Colonic mucosa (tissue), 4 donors: ENCODE data around the gene THSD7A. TPM values are rescaled to one million over a fixed set of nuclear protein-coding genes. Genes with fewer than 3 reads are reported as not detected.

ENCODE experiments used
- DNase-seq: peaks from one replicate; pipeline ENCODE4 v3.0.0-alpha.2; 2020
- H3K27ac ChIP-seq: fragments of 200-600 bp; one replicate; pipeline ENCODE4 v1.8.0; 2021
- H3K27me3 ChIP-seq: fragments of 200-600 bp; one replicate; pipeline ENCODE4 v1.8.0; 2021
- H3K36me3 ChIP-seq: fragments of 200-600 bp; one replicate; pipeline ENCODE4 v1.8.0; 2021
- H3K4me1 ChIP-seq: fragments of 200-600 bp; one replicate; pipeline ENCODE4 v1.8.0; 2021; ENCODE audit warnings: mild to moderate bottlenecking
- H3K4me3 ChIP-seq: fragments of 200-600 bp; one replicate; pipeline ENCODE4 v1.8.0; 2021
- H3K9ac ChIP-seq, 2 donors: one replicate each; pipeline ENCODE4 v1.7.0; 2013; ENCODE audit warnings: control low read depth in 2 of 2, low read depth in 2 of 2, low read length in 2 of 2
- H3K9me3 ChIP-seq: fragments of 200-600 bp; one replicate; pipeline ENCODE4 v1.8.0; 2021
- CTCF ChIP-seq: fragments of 200-600 bp; IDR thresholded peaks from one replicate; pipeline ENCODE4 v1.8.0; 2022; ENCODE audit warnings: antibody characterized with exemption, mild to moderate bottlenecking
- intact Hi-C: fragments of 100-400 bp; cut with DNase I; formaldehyde crosslinking; loops from one replicate; pipeline ENCODE4 v1.14.1; 2022
- total RNA-seq, 2 donors: library from RNA; stranded (reverse); fragmentation: NEBNext Ultra II Directional in 1 of 2; extraction: Animal tissue kit (Norgen Biotek cat#: 25700) in 1 of 2; gene quantifications; one replicate each; pipeline ENCODE4 v1.2.1, GENCODE V29; 2021
- donor health status: healthy.
- donor health status: DM: no; HTN: no; CAD: no.
- donor health status: DM: no; HTN: no; CAD: no.

The THSD7A gene
- total RNA-seq, 2 donors from 2014 or later, result 2.1 to 2.3 TPM

- Histone ChIP-seq H3K27me3 (no peaks in the 10 kb centered on the region), H3K4me1 (no peaks in the 10 kb centered on the region), H3K36me3 (no peaks in the 10 kb centered on the region), H3K27ac (no peak overlapping the region), H3K9ac (no peak overlapping the region), H3K4me3 (no peak overlapping the region), H3K9me3 (no peaks in the 10 kb centered on the region)
- no peak for DNase-seq
- TF ChIP-seq CTCF, result no peak
- intact Hi-C loops, result no loop called here
These were observed 495.6 kb downstream of the THSD7A start for GRCh38 chr7:11336432-11336831.

- Histone ChIP-seq H3K27me3 (no peaks in the 10 kb centered on the region), H3K4me3 (no peak overlapping the region), H3K9ac (no peak overlapping the region), H3K9me3 (no peaks in the 10 kb centered on the region), H3K27ac (no peak overlapping the region), H3K4me1 (no peaks in the 10 kb centered on the region), H3K36me3 (no peaks in the 10 kb centered on the region)
- intact Hi-C loops, result no loop called here
- no peak for DNase-seq
- TF ChIP-seq CTCF, result no peak
These were observed 496.1 kb downstream of the THSD7A start for GRCh38 chr7:11335947-11336346.

GRCh38 chr7:11332865-11333228 lies 499.2 kb downstream of the THSD7A start:
- Histone ChIP-seq H3K4me1 (no peaks in the 10 kb centered on the region), H3K27ac (no peak overlapping the region), H3K36me3 (no peaks in the 10 kb centered on the region), H3K9me3 (no peaks in the 10 kb centered on the region), H3K27me3 (no peaks in the 10 kb centered on the region), H3K9ac (no peak overlapping the region), H3K4me3 (no peak overlapping the region)
- intact Hi-C loops, result no loop called here
- no peak for TF ChIP-seq CTCF
- DNase-seq, result no peak

GRCh38 chr7:11332186-11332864 lies 499.7 kb downstream of the THSD7A start:
- no peak for TF ChIP-seq CTCF
- H3K36me3 ChIP-seq, result no peaks in the 10 kb centered on the region
- intact Hi-C loops, result no loop called here
- H3K4me3 ChIP-seq, result no peak overlapping the region
- H3K27ac ChIP-seq, result no peak overlapping the region
- no peaks in the 10 kb centered on the region for H3K9me3 ChIP-seq
- no peak overlapping the region for H3K9ac ChIP-seq
- DNase-seq, result no peak
- H3K27me3 ChIP-seq, result no peaks in the 10 kb centered on the region
- H3K4me1 ChIP-seq, result no peaks in the 10 kb centered on the region

- no peak for DNase-seq
- Histone ChIP-seq H3K27ac (no peak overlapping the region), H3K9me3 (no peaks in the 10 kb centered on the region), H3K4me3 (no peak overlapping the region), H3K27me3 (no peaks in the 10 kb centered on the region), H3K9ac (no peak overlapping the region), H3K4me1 (no peaks in the 10 kb centered on the region), H3K36me3 (no peaks in the 10 kb centered on the region)
- no peak for TF ChIP-seq CTCF
- intact Hi-C loops, result no loop called here
These were observed 500.6 kb downstream of the THSD7A start for GRCh38 chr7:11331128-11332102.
